HUES6 (cell line): ENCODE measurements around the gene ARHGAP26.

Source experiments
- H3K27ac ChIP-seq: 2 replicates; pipeline ENCODE4 v1.7.0; 2013; ENCODE audit warnings: low read depth, mild to moderate bottlenecking, low read length, inconsistent platforms
- H3K27me3 ChIP-seq: 2 replicates; pipeline ENCODE4 v1.6.1; 2013; ENCODE audit warnings: low read length; ENCODE audit not compliant: control insufficient read depth, insufficient read depth
- H3K36me3 ChIP-seq: 2 replicates; pipeline ENCODE4 v1.6.1; 2013; ENCODE audit warnings: low read length; ENCODE audit not compliant: control insufficient read depth, insufficient read depth
- H3K4me1 ChIP-seq: 2 replicates; pipeline ENCODE4 v1.6.1; 2013; ENCODE audit warnings: low read length; ENCODE audit not compliant: control insufficient read depth, insufficient read depth
- H3K4me3 ChIP-seq: 2 replicates; pipeline ENCODE4 v1.5.1; 2013; ENCODE audit warnings: low read depth, low read length
- H3K9ac ChIP-seq: one replicate; pipeline ENCODE4 v1.6.1; 2013; ENCODE audit warnings: mild to moderate bottlenecking, low read length
- H3K9me3 ChIP-seq: 2 replicates; pipeline ENCODE4 v1.6.1; 2013; ENCODE audit warnings: low read depth, low read length; ENCODE audit not compliant: control insufficient read depth, insufficient read depth

ARHGAP26 gene

GRCh38 chr5:142803428-142804125 lies 33.4 kb downstream of the ARHGAP26 start:
- no peaks in the 10 kb centered on the region for H3K36me3 ChIP-seq
- no peaks in the 10 kb centered on the region for H3K27me3 ChIP-seq
- H3K9ac ChIP-seq = no peak overlapping the region
- H3K9me3 ChIP-seq = no peaks in the 10 kb centered on the region
- peaks cover 14% of the 10 kb centered on the region; the same call in 1 of the 2 replicates for H3K4me1 ChIP-seq
- H3K27ac ChIP-seq = no peak overlapping the region
- H3K4me3 ChIP-seq = no peak overlapping the region

- no peaks in the 10 kb centered on the region for H3K27me3 ChIP-seq
- no peaks in the 10 kb centered on the region for H3K9me3 ChIP-seq
- no peak overlapping the region for H3K4me3 ChIP-seq
- H3K9ac ChIP-seq = no peak overlapping the region
- no peak overlapping the region for H3K27ac ChIP-seq
- peaks cover 14% of the 10 kb centered on the region; the same call in 1 of the 2 replicates for H3K4me1 ChIP-seq
- no peaks in the 10 kb centered on the region for H3K36me3 ChIP-seq
These were observed 35.2 kb downstream of the ARHGAP26 start for GRCh38 chr5:142805339-142805738.

- Histone ChIP-seq H3K4me3 (no peak overlapping the region), H3K27ac (no peak overlapping the region), H3K27me3 (no peaks in the 10 kb centered on the region), H3K4me1 (0 out of 2 replicates have a peak, but pooled peaks cover 17% of the 10 kb centered on the region), H3K9ac (no peak overlapping the region), H3K9me3 (no peaks in the 10 kb centered on the region), H3K36me3 (no peaks in the 10 kb centered on the region)
These were observed 36.7 kb downstream of the ARHGAP26 start for GRCh38 chr5:142806841-142807267.

- Histone ChIP-seq H3K9me3 (no peaks in the 10 kb centered on the region), H3K4me1 (0 out of 2 replicates have a peak, but pooled peaks cover 17% of the 10 kb centered on the region), H3K4me3 (no peak overlapping the region), H3K27ac (no peak overlapping the region), H3K36me3 (no peaks in the 10 kb centered on the region), H3K27me3 (no peaks in the 10 kb centered on the region), H3K9ac (no peak overlapping the region)
These were observed 37.3 kb downstream of the ARHGAP26 start for GRCh38 chr5:142807372-142807911.

GRCh38 chr5:142808878-142809598 lies 38.9 kb downstream of the ARHGAP26 start:
- Histone ChIP-seq H3K9ac (no peak overlapping the region), H3K4me3 (no peak overlapping the region), H3K4me1 (0 out of 2 replicates have a peak, but pooled peaks cover 17% of the 10 kb centered on the region), H3K9me3 (no peaks in the 10 kb centered on the region), H3K27ac (no peak overlapping the region), H3K27me3 (no peaks in the 10 kb centered on the region), H3K36me3 (no peaks in the 10 kb centered on the region)

- Histone ChIP-seq H3K36me3 (no peaks in the 10 kb centered on the region), H3K27ac (no peak overlapping the region), H3K4me1 (0 out of 2 replicates have a peak, but pooled peaks cover 17% of the 10 kb centered on the region), H3K4me3 (no peak overlapping the region), H3K9ac (no peak overlapping the region), H3K9me3 (no peaks in the 10 kb centered on the region), H3K27me3 (no peaks in the 10 kb centered on the region)
These were observed 39.9 kb downstream of the ARHGAP26 start for GRCh38 chr5:142810081-142810480.

GRCh38 chr5:142810743-142811290 lies 40.6 kb downstream of the ARHGAP26 start:
- no peaks in the 10 kb centered on the region for H3K9me3 ChIP-seq
- no peak overlapping the region for H3K27ac ChIP-seq
- no peak overlapping the region for H3K9ac ChIP-seq
- no peaks in the 10 kb centered on the region for H3K27me3 ChIP-seq
- no peaks in the 10 kb centered on the region for H3K36me3 ChIP-seq
- H3K4me3 ChIP-seq = no peak overlapping the region
- H3K4me1 ChIP-seq = 0 out of 2 replicates have a peak, but pooled peaks cover 17% of the 10 kb centered on the region

GRCh38 chr5:142811866-142812557 lies 41.8 kb downstream of the ARHGAP26 start:
- no peaks in the 10 kb centered on the region for H3K27me3 ChIP-seq
- H3K4me3 ChIP-seq = no peak overlapping the region
- H3K27ac ChIP-seq = no peak overlapping the region
- H3K4me1 ChIP-seq = peaks cover 20% of the 10 kb centered on the region; the same call in 1 of the 2 replicates
- H3K36me3 ChIP-seq = no peaks in the 10 kb centered on the region
- no peak overlapping the region for H3K9ac ChIP-seq
- H3K9me3 ChIP-seq = no peaks in the 10 kb centered on the region

- no peaks in the 10 kb centered on the region for H3K9me3 ChIP-seq
- H3K36me3 ChIP-seq = no peaks in the 10 kb centered on the region
- peaks cover 13% of the 10 kb centered on the region; the same call in 1 of the 2 replicates for H3K4me1 ChIP-seq
- no peaks in the 10 kb centered on the region for H3K27me3 ChIP-seq
- no peak overlapping the region for H3K9ac ChIP-seq
- no peak overlapping the region for H3K27ac ChIP-seq
- H3K4me3 ChIP-seq = no peak overlapping the region
These were observed 43.0 kb downstream of the ARHGAP26 start for GRCh38 chr5:142813220-142813619.

GRCh38 chr5:142814122-142814521 lies 43.9 kb downstream of the ARHGAP26 start:
- H3K4me1 ChIP-seq = peaks cover 18% of the 10 kb centered on the region; the same call in 1 of the 2 replicates
- H3K36me3 ChIP-seq = no peaks in the 10 kb centered on the region
- H3K4me3 ChIP-seq = no peak overlapping the region
- no peak overlapping the region for H3K27ac ChIP-seq
- H3K27me3 ChIP-seq = no peaks in the 10 kb centered on the region
- H3K9ac ChIP-seq = no peak overlapping the region
- H3K9me3 ChIP-seq = no peaks in the 10 kb centered on the region
